Measurements from ENCODE around the gene TLR3. TPM values are rescaled to one million over a fixed set of nuclear protein-coding genes. Genes with fewer than 3 reads are reported as not detected.

The TLR3 gene
- polyA plus RNA-seq, 3 donors = 0.09 TPM; not detected in 2

DNA sequence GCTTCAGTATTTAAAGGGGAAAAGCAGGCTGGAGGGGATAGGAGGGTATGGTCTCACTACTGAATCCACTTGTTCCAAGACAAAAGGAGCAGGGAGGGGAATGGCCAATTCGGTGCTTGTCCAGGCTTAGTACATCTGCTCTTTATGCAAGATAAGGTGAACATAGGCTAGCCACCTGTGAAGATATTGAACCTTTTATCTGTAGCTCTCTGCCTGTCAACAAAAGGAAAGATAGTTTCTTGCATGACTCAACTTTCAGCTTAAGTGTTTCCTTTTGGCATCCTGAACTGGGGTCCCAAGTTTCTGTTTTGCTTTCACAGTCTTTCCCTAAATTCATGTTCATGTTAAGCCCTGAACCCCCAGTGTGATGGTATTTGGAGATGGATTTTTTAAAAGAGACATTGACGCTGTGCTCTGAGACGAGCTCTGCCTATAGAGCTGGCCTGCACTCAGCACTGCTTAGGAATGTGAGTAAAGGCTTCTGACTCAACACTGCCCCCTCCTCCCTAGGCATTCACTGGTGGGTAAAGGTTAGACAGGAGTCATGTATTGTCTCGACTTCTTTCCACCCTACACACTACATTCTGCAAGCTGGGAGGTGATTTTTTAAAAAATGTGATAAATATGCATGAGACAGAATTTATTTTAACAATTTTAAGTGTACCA is 63.8 kb downstream of the TLR3 start:
- Histone ChIP-seq H4K20me1 (ENCODE audit: insufficient read depth, low read length) (no peaks in the 10 kb centered on the region), H3K36me3 (replicated peaks in 1 of 2; ENCODE audit: control insufficient read depth in 1 of 2, insufficient read depth in 2 of 2, low read length in 2 of 2) (no peaks in the 10 kb centered on the region), H3K4me3 (replicated peaks in 1 of 3; ENCODE audit: low read depth in 2 of 3, low read length in 3 of 3) (no peak overlapping the region), H3K79me2 (ENCODE audit: insufficient read depth, low read length) (no peaks in the 10 kb centered on the region), H3K4me2 (replicated peaks; ENCODE audit: extremely low read depth, low read length, poor library complexity, severe bottlenecking) (no peak overlapping the region), H3K27ac (ENCODE audit: low read depth in 1 of 2, low read length in 2 of 2) (no peak overlapping the region), H3K4me1 (ENCODE audit: control insufficient read depth in 1 of 2, insufficient read depth in 2 of 2, low read length in 2 of 2) (no peaks in the 10 kb centered on the region), H3K9ac (ENCODE audit: insufficient read depth, low read length, poor library complexity, severe bottlenecking) (no peak overlapping the region), H3K9me3 (replicated peaks in 1 of 2; ENCODE audit: control insufficient read depth in 1 of 2, insufficient read depth in 1 of 2, low read length in 2 of 2) (no peaks in the 10 kb centered on the region), H2AFZ (ENCODE audit: insufficient read depth, low read depth, low read length, poor library complexity, severe bottlenecking) (no peak overlapping the region), H3K27me3 (ENCODE audit: control insufficient read depth in 2 of 2, insufficient read depth in 2 of 2, low read length in 2 of 2) (no peaks in the 10 kb centered on the region)
- Mint-ChIP-seq H3K9me3 (no peaks in the 10 kb centered on the region), H3K27me3 (ENCODE audit: low read depth in 3 of 3) (peaks cover 2 to 5% (median 3%) of the 10 kb centered on the region in 3 donors), H3K36me3 (no peaks in the 10 kb centered on the region), H3K27ac (no peak overlapping the region), H3K4me3 (no peak overlapping the region), H3K4me1 (no peaks in the 10 kb centered on the region)
- 86% methylated on average over 1 of the region's 4 CpGs for WGBS (ENCODE audit: insufficient coverage)
- DNase-seq = no peak
- TF ChIP-seq, protein P1, sequence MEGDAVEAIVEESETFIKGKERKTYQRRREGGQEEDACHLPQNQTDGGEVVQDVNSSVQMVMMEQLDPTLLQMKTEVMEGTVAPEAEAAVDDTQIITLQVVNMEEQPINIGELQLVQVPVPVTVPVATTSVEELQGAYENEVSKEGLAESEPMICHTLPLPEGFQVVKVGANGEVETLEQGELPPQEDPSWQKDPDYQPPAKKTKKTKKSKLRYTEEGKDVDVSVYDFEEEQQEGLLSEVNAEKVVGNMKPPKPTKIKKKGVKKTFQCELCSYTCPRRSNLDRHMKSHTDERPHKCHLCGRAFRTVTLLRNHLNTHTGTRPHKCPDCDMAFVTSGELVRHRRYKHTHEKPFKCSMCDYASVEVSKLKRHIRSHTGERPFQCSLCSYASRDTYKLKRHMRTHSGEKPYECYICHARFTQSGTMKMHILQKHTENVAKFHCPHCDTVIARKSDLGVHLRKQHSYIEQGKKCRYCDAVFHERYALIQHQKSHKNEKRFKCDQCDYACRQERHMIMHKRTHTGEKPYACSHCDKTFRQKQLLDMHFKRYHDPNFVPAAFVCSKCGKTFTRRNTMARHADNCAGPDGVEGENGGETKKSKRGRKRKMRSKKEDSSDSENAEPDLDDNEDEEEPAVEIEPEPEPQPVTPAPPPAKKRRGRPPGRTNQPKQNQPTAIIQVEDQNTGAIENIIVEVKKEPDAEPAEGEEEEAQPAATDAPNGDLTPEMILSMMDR (IDR thresholded peaks at IDR 0.05) = no peak
- intact Hi-C loops (cut with micrococcal nuclease) = no loop called here

- Mint-ChIP-seq H3K27ac (no peak overlapping the region), H3K36me3 (no peaks in the 10 kb centered on the region)
- DNase-seq = peak; percentile 7 to 17 (median 8)
Measured at GRCh38 chr4:186134257-186134656, 65.3 kb downstream of the TLR3 start.

More at GRCh38 chr4:186134257-186134656, 65.3 kb downstream of the TLR3 start:
- H3K4me3 Mint-ChIP-seq = no peak overlapping the region
- Histone ChIP-seq H3K27ac (ENCODE audit: low read depth in 1 of 2, low read length in 2 of 2) (no peak overlapping the region), H3K27me3 (ENCODE audit: control insufficient read depth in 2 of 2, insufficient read depth in 2 of 2, low read length in 2 of 2) (peaks cover 0 to 3% of the 10 kb centered on the region in 2 donors), H3K9me3 (replicated peaks in 1 of 2; ENCODE audit: control insufficient read depth in 1 of 2, insufficient read depth in 1 of 2, low read length in 2 of 2) (no peaks in the 10 kb centered on the region), H3K4me2 (replicated peaks; ENCODE audit: extremely low read depth, low read length, poor library complexity, severe bottlenecking) (no peak overlapping the region), H3K4me1 (ENCODE audit: control insufficient read depth in 1 of 2, insufficient read depth in 2 of 2, low read length in 2 of 2) (no peaks in the 10 kb centered on the region), H3K36me3 (replicated peaks in 1 of 2; ENCODE audit: control insufficient read depth in 1 of 2, insufficient read depth in 2 of 2, low read length in 2 of 2) (no peaks in the 10 kb centered on the region), H3K79me2 (ENCODE audit: insufficient read depth, low read length) (no peaks in the 10 kb centered on the region), H4K20me1 (ENCODE audit: insufficient read depth, low read length) (no peaks in the 10 kb centered on the region), H2AFZ (ENCODE audit: insufficient read depth, low read depth, low read length, poor library complexity, severe bottlenecking) (no peak overlapping the region), H3K4me3 (replicated peaks in 1 of 3; ENCODE audit: low read depth in 2 of 3, low read length in 3 of 3) (no peak overlapping the region), H3K9ac (ENCODE audit: insufficient read depth, low read length, poor library complexity, severe bottlenecking) (no peak overlapping the region)
- H3K27me3 Mint-ChIP-seq (ENCODE audit: low read depth in 3 of 3) = peaks cover 2 to 5% (median 4%) of the 10 kb centered on the region in 3 donors
- H3K9me3 Mint-ChIP-seq = no peaks in the 10 kb centered on the region
- intact Hi-C loops (cut with micrococcal nuclease) = no loop called here
- no peaks in the 10 kb centered on the region for H3K4me1 Mint-ChIP-seq
- WGBS (ENCODE audit: insufficient coverage) = 15% methylated on average over 2 of the region's 3 CpGs
- TF ChIP-seq, protein P1 (IDR thresholded peaks at IDR 0.05) = no peak
